Pancreas (tissue), 10 donors: ENCODE measurements around the gene ANP32A. TPM values are rescaled to one million over a fixed set of nuclear protein-coding genes. Genes with fewer than 3 reads are reported as not detected.
A peak's percentile ranks its signal among the peaks of the same experiment; 100 is the strongest.

ENCODE experiments used
- ATAC-seq, 4 donors: fragments of 200-7000 bp; cut with Tn5 transposase; one replicate each; pipeline versions ENCODE4 v1.8.0 to v1.9.1; 2020; ENCODE audit warnings: mild to moderate bottlenecking in 4 of 4, moderate library complexity in 4 of 4
- DNase-seq, 6 donors: peaks; one replicate each; pipeline ENCODE4 v3.0.0-alpha.2; 2020
- FAIRE-seq: peaks from 2 replicates; lab custom pipeline; 2012; peaks lifted over from hg19 to GRCh38; lab: Jason Lieb, UNC
- H3K27ac ChIP-seq, 4 donors: fragments of 200-600 bp; sonication (generic); 1 replicate in 3 of 4; 2 replicates in 1 of 4; pipeline versions ENCODE4 v1.5.0 to v1.8.0; 2020
- H3K27me3 ChIP-seq, 4 donors: fragments of 200-600 bp; one replicate each; pipeline ENCODE4 v1.8.0; 2021
- H3K36me3 ChIP-seq, 3 donors: fragments of 200-600 bp; sonication (generic) in 1 of 3; one replicate each; pipeline versions ENCODE4 v1.5.0 to v1.8.0; 2020 to 2021
- H3K4me1 ChIP-seq, 3 donors: fragments of 200-600 bp; one replicate each; pipeline ENCODE4 v1.8.0; 2021
- H3K4me3 ChIP-seq, 4 donors: fragments of 200-600 bp; sonication (generic) in 2 of 4; one replicate each; pipeline versions ENCODE4 v1.5.0 to v1.8.0; 2020 to 2021
- H3K9me3 ChIP-seq, 4 donors: fragments of 200-600 bp; one replicate each; pipeline ENCODE4 v1.8.0; 2021
- WGBS, 2 donors: extraction: QIAGEN DNeasy Blood & Tissue Kit; methylation state at CpG; one replicate each; pipeline ENCODE4 v1.1.7; 2013; 5-methylcytosine and 5-hydroxymethylcytosine counted together
- intact Hi-C, 3 donors: fragments of 100-400 bp; cut with DNase I; formaldehyde crosslinking; loops; one replicate each; pipeline versions ENCODE4 v1.11.1 to v1.14.2; 2022
- polyA plus RNA-seq, 2 donors: library from polyadenylated mRNA; stranded (reverse); fragments of 200-250 nt; gene quantifications; one replicate each; pipeline ENCODE4 v1.2.3, GENCODE V29; 2013
- total RNA-seq, 6 donors: library from RNA; stranded (reverse); fragmentation: NEBNext Ultra II Directional in 4 of 6; extraction: Animal tissue kit (Norgen Biotek cat#: 25700) in 4 of 6; gene quantifications; one replicate each; pipeline versions ENCODE4 v1.2.1 to v1.2.4, GENCODE V29; 2021 to 2023
- TF ChIP-seq, protein P1 (sequence below), 4 donors: fragments of 200-600 bp; sonication (generic) in 3 of 4; IDR thresholded peaks; one replicate each; pipeline versions ENCODE4 v1.5.0 to v1.8.0; 2021; ENCODE audit warnings: antibody characterized with exemption in 4 of 4
- donor health status: healthy with polysubstance abuse.
- donor health status: DM: no; HTN: no; CAD: no; lungs with moderate emphysema.
- donor health status: DM: no; HTN: no; CAD: no.
- donor health status: control.
- donor health status: control.
- donor health status: Bipolar disorder and iron deficiency.
- donor health status: DM: yes; HTN: yes; CAD: no.
- donor health status: DM: no; HTN: no; CAD: no.
- donor health status: DM: no; HTN: no; CAD: no.
- donor health status: DM: yes; HTN: yes; CAD: no.

ANP32A gene
- total and polyA plus RNA-seq, 8 donors = 26.0 to 64.3 (median 41.3) TPM

DNA sequence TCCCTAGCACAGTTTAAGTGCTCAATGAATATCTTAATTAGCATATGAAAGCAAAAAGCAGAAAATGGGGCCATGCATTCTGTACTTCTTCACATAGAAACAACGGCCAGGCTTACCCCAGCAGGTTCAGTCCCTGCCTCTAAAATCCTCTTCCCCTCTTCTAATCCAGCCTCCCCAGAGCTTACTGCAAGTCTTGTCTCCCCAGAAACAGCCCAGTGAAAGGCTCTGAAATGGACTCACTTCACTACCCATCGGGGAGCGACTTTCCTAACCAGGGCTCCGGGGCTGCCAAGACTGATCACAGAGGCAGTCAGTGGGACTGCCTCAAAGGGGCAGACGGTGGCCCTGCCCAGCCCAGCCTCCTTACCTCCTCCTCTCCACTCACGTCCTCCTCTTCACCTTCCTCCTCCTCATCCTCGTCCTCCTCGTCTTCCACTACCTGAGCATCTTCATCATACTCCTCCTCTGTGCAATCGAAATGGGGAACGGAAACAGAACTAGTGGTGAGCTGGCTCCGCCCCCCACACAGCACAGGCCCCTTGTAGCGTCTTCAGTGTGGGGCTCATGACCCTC is 38.0 kb downstream of the ANP32A start:
- ATAC-seq (no peak), FAIRE-seq (no peak), DNase-seq (no peak)
- Histone ChIP-seq H3K4me1 (peaks cover 0 to 7% (median 5%) of the 10 kb centered on the region in 3 donors), H3K36me3 (peaks cover 0 to 17% (median 13%) of the 10 kb centered on the region in 3 donors), H3K9me3 (no peaks in the 10 kb centered on the region), H3K27ac (no peak overlapping the region), H3K27me3 (no peaks in the 10 kb centered on the region), H3K4me3 (no peak overlapping the region)
- intact Hi-C loops = loop anchor here in 1 of 3 donors (10.0 kb wide), 1 partner anchor 92 kb away; no protein-coding TSS in a partner anchor
- TF ChIP-seq, protein P1, sequence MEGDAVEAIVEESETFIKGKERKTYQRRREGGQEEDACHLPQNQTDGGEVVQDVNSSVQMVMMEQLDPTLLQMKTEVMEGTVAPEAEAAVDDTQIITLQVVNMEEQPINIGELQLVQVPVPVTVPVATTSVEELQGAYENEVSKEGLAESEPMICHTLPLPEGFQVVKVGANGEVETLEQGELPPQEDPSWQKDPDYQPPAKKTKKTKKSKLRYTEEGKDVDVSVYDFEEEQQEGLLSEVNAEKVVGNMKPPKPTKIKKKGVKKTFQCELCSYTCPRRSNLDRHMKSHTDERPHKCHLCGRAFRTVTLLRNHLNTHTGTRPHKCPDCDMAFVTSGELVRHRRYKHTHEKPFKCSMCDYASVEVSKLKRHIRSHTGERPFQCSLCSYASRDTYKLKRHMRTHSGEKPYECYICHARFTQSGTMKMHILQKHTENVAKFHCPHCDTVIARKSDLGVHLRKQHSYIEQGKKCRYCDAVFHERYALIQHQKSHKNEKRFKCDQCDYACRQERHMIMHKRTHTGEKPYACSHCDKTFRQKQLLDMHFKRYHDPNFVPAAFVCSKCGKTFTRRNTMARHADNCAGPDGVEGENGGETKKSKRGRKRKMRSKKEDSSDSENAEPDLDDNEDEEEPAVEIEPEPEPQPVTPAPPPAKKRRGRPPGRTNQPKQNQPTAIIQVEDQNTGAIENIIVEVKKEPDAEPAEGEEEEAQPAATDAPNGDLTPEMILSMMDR (IDR thresholded peaks at IDR 0.05) = no peak
- 86 to 87% methylated on average over 12 of the region's 12 CpGs for WGBS, 2 donors

DNA sequence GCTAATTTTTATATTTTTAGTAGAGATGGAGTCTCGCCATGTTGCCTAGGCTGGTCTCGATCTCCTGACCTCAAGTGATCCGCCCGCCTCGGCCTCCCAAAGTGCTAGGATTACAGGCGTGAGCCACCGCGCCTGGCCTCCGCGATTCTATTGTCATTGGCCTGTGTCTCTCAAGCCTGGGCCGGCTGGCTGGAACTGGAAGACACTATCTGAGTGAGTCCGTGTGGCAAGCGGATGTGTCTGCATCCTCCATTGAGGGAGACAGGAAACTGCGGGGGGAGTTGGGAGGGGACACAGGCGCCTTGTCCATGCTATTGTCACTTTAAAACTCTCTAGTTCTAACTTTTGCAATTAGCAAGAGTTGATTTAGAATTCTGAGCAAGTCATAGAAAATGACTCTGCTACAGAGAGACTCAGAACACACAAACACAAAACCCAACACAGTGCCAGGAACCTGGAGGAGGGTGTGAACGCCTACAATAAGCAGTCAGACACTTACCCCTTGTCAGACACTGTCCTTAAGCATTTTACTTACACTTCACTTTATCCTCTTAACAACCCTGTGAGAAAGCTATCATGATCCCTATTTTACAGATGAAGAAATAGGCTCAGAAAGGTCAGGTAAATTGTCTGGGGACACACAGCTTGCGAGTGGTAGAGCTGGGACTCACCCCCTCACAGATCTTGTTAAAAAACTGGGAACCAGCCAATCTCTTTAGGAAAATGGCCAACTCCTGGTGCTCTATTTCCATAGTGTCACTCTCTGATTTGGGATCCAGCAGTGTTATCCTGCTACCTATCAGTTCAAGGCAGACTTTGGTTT is 38.7 kb downstream of the ANP32A start:
- WGBS, 2 donors = 87% methylated on average over 17 of the region's 17 CpGs
- H3K9me3 ChIP-seq = no peaks in the 10 kb centered on the region
- H3K4me3 ChIP-seq = no peak overlapping the region
- TF ChIP-seq, protein P1 (IDR thresholded peaks at IDR 0.05) = no peak
- intact Hi-C loops = loop anchor here in 1 of 3 donors (10.0 kb wide), 1 partner anchor 93 kb away; no protein-coding TSS in a partner anchor
- FAIRE-seq (no peak), DNase-seq (peak in 1 of 6 donors; percentile 28), ATAC-seq (peak in 2 of 4 donors; percentile 42 to 48)
- peaks cover 0 to 17% (median 13%) of the 10 kb centered on the region in 3 donors for H3K36me3 ChIP-seq
- peak overlapping the region in 1 of 4 donors; percentile 52 for H3K27ac ChIP-seq
- H3K4me1 ChIP-seq = peaks cover 0 to 2% (median 0%) of the 10 kb centered on the region in 3 donors
- no peaks in the 10 kb centered on the region for H3K27me3 ChIP-seq

DNA sequence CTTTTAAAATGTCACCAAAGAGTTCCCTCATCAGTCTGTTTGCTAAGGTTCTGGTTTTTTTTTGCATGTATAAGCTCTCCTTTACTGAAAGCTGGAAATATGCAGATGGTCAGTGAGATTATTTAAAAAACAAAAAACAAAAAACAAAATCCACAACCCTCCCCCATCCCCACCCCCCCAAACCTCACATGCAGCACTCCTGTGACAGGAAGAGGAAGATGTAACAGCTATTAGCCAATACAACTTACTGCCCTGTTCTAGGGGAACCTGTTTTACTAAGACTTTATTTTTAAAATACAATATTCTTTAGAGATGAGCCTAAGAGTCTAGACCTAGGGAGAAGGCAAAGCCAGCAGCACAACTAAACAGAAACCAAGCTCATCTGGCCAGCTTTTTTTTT is 39.5 kb downstream of the ANP32A start:
- Histone ChIP-seq H3K4me3 (no peak overlapping the region), H3K4me1 (no peaks in the 10 kb centered on the region), H3K36me3 (peaks cover 0 to 17% (median 13%) of the 10 kb centered on the region in 3 donors), H3K27ac (peak overlapping the region in 1 of 4 donors; percentile 52), H3K9me3 (no peaks in the 10 kb centered on the region), H3K27me3 (no peaks in the 10 kb centered on the region)
- FAIRE-seq (no peak), DNase-seq (no peak), ATAC-seq (peak in 2 of 4 donors; percentile 17 to 33)
- intact Hi-C loops = loop anchor here in 1 of 3 donors (10.0 kb wide), 1 partner anchor 94 kb away; no protein-coding TSS in a partner anchor
- TF ChIP-seq, protein P1 (IDR thresholded peaks at IDR 0.05) = no peak

DNA sequence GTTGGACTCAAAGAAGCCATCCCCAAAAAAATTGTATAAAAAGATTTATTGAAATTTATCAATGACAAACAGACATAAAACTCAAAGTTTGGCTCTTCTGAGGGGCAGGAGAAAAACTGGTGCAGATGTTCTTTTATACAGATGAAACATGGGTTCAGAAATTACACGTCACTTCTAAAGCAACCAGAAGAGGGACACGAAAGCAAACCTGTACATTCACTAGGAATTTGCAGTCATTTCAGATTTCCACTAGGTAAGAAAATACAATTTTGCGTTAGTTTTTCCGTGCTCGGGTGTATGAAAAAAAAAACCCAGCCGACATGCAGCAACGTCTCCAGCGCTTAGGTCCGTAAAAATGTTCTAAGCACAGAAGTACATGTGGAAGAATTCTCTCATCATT is 41.8 kb downstream of the ANP32A start:
- H3K4me3 ChIP-seq = no peak overlapping the region
- DNase-seq = no peak
- TF ChIP-seq, protein P1 (IDR thresholded peaks at IDR 0.05) = no peak
- FAIRE-seq = no peak
- 91 to 93% methylated on average over 9 of the region's 9 CpGs for WGBS, 2 donors
- H3K27ac ChIP-seq = no peak overlapping the region
- H3K4me1 ChIP-seq = no peaks in the 10 kb centered on the region
- no peaks in the 10 kb centered on the region for H3K27me3 ChIP-seq
- H3K36me3 ChIP-seq = peaks cover 0 to 13% (median 10%) of the 10 kb centered on the region in 3 donors
- ATAC-seq = no peak
- no peaks in the 10 kb centered on the region for H3K9me3 ChIP-seq
- intact Hi-C loops = no loop called here
